Fibroblast of the aortic adventitia (primary cell): ENCODE measurements around the gene HTR3A. TPM values are rescaled to one million over a fixed set of nuclear protein-coding genes. Genes with fewer than 3 reads are reported as not detected.
"Not testable (repeated sequence)": the region's sequence is repeated elsewhere in the genome, so short reads cannot be mapped to it uniquely, and the experiment has no call there.

ENCODE experiments used
- DNase-seq: peaks from one replicate; pipeline ENCODE4 v3.0.0-alpha.2; 2010; ENCODE audit warnings: low read depth
- H3K4me3 ChIP-seq: 2 replicates; pipeline ENCODE4 v1.5.1; 2011; ENCODE audit warnings: low read depth, mild to moderate bottlenecking, control low read depth, low read length, moderate library complexity
- CTCF ChIP-seq: IDR thresholded peaks from 2 replicates; pipeline ENCODE4 v1.5.1; 2011; ENCODE audit warnings: mild to moderate bottlenecking, low read length, control low read depth, inconsistent platforms; ENCODE audit not compliant: insufficient read depth
- total RNA-seq: library from RNA; depleted of rRNA; stranded (reverse); fragments of >200 nt; gene quantifications from 2 replicates; pipeline ENCODE4 v1.2.3, GENCODE V29; 2012; ENCODE audit warnings: low replicate concordance

Gene HTR3A
- total RNA-seq, 1 donor: not detected

GRCh38 chr11:113937918-113938317 is 37.0 kb upstream of the HTR3A start:
- no peak overlapping the region for H3K4me3 ChIP-seq
- TF ChIP-seq CTCF: no peak
- DNase-seq: no peak

- TF ChIP-seq CTCF: no peak
- no peak overlapping the region for H3K4me3 ChIP-seq
- DNase-seq: no peak
Observed at GRCh38 chr11:113942256-113942655, 32.7 kb upstream of the HTR3A start.

- DNase-seq, H3K4me3 ChIP-seq: not testable (repeated sequence)
Observed at GRCh38 chr11:113946162-113946561, 28.7 kb upstream of the HTR3A start.

GRCh38 chr11:113947994-113948393 is 26.9 kb upstream of the HTR3A start:
- no peak overlapping the region for H3K4me3 ChIP-seq
- no peak for DNase-seq
- no peak for TF ChIP-seq CTCF

- no peak overlapping the region for H3K4me3 ChIP-seq
- no peak for TF ChIP-seq CTCF
- DNase-seq: no peak
Observed at GRCh38 chr11:113949891-113950290, 25.0 kb upstream of the HTR3A start.

- TF ChIP-seq CTCF: no peak
- no peak overlapping the region for H3K4me3 ChIP-seq
- no peak for DNase-seq
Observed at GRCh38 chr11:113951537-113951936, 23.4 kb upstream of the HTR3A start.

GRCh38 chr11:113952070-113952469 is 22.8 kb upstream of the HTR3A start:
- no peak for DNase-seq
- no peak for TF ChIP-seq CTCF
- no peak overlapping the region for H3K4me3 ChIP-seq
